WTC11 (cell line): Measurements from ENCODE around the gene EVL. TPM values are rescaled to one million over a fixed set of nuclear protein-coding genes. Genes with fewer than 3 reads are reported as not detected.

Experiments used
- microRNA-seq: library from miRNA; unstranded; fragments of <30 nt; microRNA quantifications from one replicate; pipeline ENCODE4 v1.2.0, GENCODE V29; 2022; ENCODE audit warnings: borderline number of aligned reads
- total RNA-seq: library from RNA; stranded (reverse); gene quantifications from 3 replicates; pipeline ENCODE4 v1.2.3, GENCODE V29; 2021

Gene EVL
- total RNA-seq, 1 experiment from 2014 or later: 60.8 TPM

Small RNA genes lying within 50 kb of the gene (microRNA-seq; reads per million reads assigned to microRNA genes)
- gene MIR151B: 1.4 reads per million
- gene MIR342: 325 reads per million, percentile 80 among the genes with 10 or more reads in this experiment

Other genes starting within 250 kb of the EVL start
- gene DEGS2, start 94.2 kb downstream of the EVL start, total RNA-seq: 0.53 to 1.6 TPM (median 0.55 TPM) in 3 replicates
- 78.8 to 83.1 TPM (median 81.9 TPM) in 3 replicates for gene YY1, start 173.7 kb downstream of the EVL start, total RNA-seq
- gene SLC25A29, start 241.0 kb downstream of the EVL start, total RNA-seq: 179 to 185 TPM (median 181 TPM) in 3 replicates